Limb (tissue), 2 donors: ENCODE measurements around the gene NDUFA8.

Experiments
- DNase-seq, 2 donors: peaks; one replicate each; pipeline ENCODE4 v3.0.0-alpha.2; 2016; ENCODE audit errors: extremely low spot score in 2 of 2

Gene NDUFA8

DNA sequence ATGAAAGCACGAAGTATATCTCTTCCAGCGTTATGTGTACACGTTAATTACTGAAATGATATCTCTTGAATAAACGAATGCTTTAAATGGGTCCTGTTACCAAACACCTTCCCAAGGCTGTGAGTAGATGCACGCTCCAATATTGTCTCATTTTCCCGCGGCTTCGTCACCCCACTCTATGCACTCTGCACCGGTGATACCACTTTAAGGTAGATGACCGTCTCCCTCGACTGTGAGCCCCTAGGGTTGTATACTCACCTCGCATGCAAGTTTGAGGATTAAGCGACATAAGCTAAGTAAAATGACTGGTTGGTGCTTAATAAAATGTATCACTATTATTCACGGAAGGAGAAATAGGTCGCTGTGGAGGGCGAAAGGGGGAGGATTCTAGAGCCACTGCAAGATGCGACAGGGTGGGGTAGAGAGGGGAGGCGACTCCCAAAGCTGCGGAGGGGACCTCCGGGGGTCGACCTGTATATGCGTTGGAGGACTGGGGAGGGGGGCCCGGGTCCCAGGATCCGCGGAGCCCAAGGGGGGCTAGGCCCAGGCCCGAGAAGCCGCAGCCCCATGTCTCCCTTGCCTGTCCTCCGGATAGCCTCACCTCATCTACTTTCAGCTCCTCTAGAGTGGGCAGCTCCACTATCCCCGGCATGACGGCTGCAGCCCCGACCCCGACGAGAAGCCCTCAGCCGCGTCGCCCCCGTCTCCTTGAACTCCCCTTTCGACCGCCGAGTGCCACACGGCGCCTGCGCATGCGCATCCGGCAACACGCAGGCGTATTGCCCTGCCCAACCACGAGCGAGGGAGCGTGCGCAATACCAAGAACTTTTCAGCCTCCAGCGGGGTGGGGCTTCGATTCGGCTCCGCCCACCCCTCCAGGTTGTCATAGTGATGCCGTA, at the start of gene NDUFA8, which contains the start of gene MORN5:
TSS of gene NDUFA8 (minus strand) at position 754 of the 899 bp plus-strand sequence. CDS start at position 652, 102 bp downstream.
TSS of gene MORN5 (plus strand) at position 883 of the 899 bp plus-strand sequence. CDS start 65 bp downstream, outside the sequence.
- peak; percentile 98 for DNase-seq

DNA sequence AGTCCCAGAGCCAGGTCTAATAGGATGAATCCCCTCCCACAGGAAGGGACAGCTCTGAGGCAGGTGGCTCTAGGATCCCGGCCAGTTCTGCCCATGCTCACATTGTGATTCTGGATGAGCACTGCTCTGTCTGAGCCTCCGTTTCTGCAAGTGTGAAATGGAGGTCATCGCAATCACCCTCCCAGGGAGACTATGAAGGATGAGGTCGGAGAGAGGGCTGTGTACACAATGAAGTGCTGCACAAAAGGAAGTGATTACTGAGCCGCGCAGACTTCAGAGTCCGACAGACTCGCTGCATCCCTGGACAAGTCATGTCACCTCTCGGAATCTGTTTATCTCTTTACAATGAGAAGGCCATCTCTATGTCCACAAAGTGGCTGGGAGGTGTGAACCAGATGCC, 47.5 kb upstream of the NDUFA8 start:
- DNase-seq = no peak

DNA sequence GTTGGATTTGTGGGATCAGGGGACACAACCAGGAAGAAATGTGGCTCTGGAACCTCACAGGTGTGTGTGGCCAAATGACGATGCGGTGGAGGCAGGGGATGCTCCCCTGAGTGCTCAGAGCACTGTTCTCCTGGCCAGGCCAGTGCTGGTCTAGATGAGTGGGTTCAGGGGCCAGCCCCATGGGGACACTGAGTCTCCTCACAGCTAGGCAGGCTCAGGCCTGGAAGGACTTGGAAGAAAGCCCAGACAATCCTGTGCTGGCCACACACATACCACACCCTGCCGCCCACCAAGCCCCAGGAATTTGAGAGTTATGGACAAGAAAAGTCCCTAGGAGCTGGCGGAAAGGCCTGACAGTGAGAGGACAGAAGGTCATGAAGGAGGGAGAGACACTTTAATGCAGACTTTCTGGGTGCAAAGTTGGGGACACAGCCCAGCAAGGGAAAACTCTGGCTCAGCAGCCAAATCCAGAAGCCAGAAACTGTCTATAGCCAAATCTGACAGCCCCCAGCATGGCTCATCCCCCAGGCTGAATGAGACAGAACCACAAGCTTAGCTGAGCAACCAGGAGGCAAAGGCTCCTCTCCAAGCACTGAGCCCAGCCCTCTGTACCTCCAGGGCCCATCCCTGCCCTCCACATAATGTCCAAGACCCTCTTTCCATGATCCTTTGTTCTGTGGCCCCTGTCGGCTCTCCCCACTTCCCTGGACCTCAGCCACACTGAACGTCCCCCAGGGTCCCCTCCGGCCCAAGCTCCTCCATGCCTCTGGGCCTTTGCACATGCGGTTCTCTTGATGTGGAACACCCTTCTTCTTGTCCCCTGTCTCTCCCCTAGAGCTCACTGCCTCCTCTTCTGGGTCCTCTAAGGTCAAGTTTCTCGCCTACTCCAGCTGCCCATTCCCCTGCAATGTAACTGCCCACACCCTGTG, 46.8 kb upstream of the NDUFA8 start:
- DNase-seq = no peak

DNA sequence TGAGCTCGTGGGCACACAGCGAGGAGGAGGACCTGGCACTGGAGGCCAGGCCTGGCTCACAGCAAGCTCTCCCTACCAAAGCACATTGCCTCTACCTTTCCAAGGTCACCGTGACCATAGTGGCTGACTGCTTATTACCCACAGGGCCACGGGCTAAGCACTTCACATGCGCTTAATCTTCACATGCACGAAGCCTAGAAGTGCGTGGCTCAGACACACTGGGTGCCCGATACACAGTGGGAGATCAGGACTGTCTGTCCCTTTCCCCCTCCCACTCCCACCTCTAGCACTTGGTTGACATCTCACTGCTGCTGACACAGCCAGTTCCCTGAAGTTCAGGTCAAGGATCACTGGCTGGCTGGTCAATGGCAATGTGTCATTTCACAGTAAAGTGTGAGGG, 45.6 kb upstream of the NDUFA8 start:
- no peak for DNase-seq

DNA sequence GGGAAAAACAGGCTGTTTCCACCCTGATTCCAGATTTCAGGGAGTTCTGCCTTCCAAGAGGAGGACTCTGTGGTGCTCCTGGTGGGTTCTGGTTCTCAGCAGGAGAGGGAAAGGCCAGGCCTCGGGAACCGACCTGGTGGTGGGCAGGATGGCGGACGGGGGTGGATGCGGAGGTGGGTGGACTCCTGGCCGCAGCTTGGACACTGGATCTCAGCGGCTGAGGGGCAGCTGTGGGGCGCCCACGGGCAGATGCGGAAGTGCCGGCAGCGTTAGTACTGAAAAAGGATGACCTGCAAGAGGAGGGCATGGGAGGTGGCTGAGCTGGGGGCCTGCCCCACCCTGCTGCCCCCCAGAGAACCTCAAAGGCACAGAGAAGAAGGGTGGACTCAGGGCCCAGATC, 44.9 kb upstream of the NDUFA8 start:
- DNase-seq = no peak

DNA sequence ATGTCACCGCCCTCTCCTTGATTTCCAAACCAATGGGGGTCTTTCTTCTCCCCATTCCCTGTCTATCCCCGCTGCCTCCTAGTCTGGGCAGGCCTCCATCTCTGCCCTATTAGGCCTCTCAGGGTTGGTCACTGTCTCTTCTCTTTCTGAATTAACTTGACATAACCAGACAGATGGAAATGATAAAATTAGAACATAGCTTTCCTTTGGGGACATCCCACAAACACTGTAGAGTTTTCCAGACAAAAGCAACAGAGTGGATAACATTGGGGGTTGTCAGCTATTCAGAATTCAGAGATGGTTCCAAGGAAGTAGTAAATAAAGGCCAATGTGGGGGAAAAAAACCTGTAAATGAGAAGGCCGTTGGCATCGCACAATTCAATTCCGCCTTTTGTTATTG, 44.5 kb upstream of the NDUFA8 start:
- DNase-seq = no peak

DNA sequence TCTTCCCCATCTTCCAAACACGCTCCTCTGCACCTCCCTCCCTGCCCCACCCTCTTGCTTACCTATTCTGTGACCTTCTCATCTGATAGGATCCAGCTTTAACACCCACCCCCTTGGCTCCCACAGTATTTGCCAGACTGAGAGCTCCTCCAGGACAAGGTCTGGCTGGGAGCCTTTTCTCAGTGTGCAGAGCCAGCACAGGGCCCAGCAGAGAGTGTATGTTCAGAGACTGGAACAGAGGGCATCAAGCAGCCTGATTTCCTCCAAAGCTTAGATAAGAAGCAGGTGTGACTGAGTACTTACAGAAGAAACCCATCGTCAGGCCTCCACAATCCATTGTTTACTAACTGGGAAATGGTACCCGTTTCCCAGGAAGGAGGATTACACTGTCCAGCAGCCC, 42.5 kb upstream of the NDUFA8 start:
- DNase-seq = no peak

DNA sequence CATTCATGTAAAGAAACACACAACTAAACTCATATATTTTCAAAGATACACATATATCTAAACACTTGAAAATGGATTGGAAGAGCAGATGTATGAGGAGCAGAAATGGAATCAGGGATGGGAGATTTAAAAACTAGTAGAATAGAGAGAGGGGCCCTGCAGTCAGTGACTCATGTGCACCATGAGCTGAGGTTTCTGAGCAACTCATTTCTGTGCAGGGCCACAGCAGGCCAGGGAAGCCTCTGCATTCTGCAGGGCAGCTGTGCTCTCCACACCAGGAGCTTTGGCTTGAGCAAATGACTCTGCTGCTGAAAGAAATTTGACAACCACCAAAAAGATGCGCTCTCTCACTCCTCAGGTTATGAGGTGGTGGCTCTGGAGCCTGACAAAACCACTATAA, 42.1 kb upstream of the NDUFA8 start:
- no peak for DNase-seq

DNA sequence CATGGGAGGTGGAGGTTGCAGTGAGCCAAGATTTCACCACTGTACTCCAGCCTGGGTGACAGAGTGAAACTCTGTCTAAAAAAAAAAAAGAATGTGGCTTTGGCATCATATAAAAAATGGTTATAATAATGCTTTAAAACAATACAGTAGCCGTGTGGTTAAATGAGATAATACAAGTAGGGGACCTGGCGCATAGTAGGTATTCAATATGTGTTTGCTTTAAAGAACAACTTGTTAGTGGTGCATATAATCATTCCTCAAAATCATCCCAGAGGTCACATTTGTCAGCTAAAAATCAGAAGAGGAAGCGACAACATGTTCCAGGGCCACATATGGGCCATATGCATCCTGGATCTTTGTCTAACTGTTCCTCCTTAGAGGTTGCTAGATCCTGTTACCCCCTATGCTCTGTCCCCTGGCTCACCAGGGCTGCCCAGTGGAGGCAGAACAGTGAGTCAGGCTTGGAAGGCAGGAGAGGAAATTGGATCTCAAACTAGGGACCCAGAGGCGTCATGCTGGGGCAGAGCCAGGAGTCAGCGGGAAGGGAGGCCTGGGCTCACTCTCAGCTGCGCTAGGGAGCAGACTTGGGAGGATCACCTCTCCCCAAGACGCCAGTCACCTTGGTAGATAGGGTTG, 41.5 kb upstream of the NDUFA8 start:
- no peak for DNase-seq

DNA sequence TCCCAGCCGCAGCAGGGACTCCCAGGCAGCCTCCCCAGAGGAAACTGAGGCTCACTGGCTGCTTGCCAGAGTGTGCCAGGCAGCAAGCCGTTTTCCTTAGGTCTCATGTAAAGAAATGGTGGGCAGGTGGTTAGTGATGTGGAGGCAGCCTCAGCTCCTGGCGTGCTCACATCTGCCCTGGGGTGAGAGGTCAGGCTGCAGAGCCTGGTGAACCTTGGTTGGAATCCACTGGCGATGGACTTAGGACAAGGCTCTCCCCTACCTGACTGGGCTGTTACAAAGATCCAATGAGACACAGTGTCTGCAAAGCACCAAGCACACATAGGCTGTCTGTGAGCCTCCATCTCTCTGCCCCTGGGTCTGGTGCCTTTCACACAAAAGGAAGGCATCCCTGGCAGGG, 38.3 kb upstream of the NDUFA8 start:
- no peak for DNase-seq

DNA sequence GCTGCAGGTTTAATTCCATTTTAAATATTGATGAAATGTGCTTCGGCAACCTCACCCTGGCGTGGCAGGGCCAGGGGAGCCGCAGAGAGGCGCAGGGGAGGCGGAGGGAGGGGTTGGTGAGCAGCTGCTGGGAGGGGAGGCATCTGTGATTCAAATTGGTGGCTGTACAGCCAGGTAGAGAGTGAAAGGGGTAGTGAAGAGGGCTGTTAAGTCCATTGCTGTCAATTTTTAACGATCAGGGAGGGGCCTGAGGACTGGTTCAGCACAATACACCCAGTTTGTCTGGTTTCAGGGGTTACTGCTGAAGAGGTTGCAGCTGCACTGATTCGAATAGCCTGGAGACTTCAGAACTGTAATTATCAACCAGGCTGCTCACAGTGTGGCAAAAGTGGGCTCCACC, 37.8 kb upstream of the NDUFA8 start:
- no peak for DNase-seq

DNA sequence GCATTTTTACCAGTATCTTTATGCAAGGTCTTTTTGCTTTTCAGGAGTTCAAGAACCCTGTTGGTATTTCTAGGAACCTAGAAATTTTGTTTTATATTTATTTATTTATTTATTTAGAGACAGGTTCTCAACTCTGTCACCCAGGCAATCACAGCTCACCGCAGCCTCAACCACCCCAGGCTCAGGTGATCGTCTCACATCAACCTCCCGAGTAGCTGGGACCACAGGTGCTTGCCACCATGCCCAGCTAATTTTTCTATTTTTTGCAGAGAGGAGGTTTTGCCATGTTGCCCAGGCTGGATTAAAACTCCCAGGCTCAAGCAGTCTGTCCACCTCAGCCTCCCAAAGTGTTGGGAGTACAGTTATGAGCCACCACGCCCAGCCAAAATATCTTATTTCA, 36.3 kb upstream of the NDUFA8 start:
- DNase-seq = no peak

DNA sequence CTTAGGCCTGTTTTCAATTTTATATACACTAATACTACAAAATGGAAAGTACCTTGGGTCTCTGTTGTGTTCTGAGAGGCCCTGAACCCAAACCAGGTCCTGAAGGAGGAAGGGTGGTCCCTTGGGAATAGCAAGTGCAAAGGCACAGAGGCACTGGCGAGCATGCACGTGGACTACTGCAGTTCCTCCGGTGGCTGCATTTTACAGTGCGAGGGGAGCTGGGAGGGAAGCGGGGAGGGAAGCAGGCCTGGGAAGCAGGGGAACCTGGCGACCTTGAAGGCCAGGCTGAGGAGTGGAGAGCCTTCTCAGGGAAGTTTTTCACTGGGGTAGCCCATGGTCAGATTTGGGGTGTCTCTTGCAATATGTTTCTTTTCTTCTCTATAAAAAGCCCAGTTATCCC, 34.1 kb upstream of the NDUFA8 start:
- no peak for DNase-seq

DNA sequence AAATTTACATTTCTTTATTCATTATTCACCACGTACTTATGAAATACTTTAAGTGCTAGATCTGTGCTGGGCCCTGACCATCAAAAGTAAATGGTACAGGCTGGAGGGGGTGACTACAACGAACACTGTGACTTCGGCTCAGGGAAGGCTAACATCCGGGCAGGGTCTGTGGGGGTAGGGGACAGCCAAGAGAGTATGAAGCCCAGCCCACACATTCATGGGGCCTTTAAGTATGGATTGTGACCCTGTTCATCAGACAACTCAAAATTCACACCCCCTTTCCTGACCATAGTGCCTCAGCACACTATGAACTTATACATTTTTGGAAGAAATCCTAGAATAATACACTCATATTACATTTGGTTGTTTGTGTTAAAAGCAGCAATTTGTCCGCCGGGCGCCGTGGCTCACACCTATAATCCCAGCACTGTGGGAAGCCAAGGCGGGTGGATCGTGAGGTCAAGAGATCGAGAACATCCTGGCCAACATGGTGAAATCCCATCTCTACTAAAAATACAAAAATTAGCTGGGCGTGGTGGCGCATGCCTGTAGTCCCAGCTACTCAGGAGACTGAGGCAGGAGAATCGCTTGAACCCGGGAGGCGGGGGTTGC, 33.4 kb upstream of the NDUFA8 start:
- no peak for DNase-seq

DNA sequence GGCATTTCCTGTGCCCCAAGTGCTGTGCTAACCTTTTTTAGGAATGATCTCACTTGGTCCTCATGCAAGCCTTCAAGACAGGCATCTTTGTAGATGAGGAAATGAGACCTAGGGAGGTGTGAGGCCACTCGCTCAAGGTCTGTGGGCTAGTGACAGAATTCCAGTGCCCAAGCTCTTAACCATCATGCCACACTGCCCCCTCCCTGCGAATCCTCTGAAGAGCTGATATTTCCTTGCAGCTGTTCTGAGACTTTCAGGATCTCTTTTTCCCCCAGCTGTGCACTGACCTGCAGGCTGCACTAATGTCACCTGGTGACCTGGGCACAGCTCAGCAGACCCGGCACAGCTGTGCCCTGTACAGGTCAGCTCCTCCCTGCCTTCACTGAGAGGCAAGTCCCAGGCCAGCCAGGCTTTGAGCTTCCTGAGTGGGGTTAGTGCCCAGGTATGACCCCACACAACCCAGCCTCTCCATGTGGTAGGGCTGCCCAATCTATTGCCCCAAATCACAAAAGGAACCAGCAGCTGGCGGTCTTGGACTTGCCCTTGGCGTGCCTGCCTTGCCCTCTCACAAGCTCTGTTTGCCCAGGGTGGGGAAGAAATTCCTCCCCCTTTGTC, 32.8 kb upstream of the NDUFA8 start:
- no peak for DNase-seq

DNA sequence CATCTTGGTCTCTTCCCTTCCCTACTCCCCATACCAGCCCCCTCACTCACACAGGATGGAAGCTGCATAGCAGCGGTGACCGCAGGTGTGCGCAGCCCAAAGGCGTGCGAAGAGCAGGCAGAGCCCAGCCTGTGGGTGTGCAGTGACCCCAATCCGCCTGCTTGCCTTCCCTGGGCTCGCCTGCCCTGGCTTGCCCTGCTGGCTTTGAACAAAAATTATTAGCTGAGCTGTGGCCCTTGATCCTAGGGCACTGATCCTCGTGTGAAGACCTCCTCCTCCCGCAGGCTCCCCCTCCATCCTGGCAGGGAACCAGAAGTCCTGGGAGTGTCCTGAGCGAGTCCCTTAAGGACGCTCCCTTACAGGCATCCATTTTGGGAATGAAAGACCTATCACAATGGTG, 32.0 kb upstream of the NDUFA8 start:
- DNase-seq = no peak

DNA sequence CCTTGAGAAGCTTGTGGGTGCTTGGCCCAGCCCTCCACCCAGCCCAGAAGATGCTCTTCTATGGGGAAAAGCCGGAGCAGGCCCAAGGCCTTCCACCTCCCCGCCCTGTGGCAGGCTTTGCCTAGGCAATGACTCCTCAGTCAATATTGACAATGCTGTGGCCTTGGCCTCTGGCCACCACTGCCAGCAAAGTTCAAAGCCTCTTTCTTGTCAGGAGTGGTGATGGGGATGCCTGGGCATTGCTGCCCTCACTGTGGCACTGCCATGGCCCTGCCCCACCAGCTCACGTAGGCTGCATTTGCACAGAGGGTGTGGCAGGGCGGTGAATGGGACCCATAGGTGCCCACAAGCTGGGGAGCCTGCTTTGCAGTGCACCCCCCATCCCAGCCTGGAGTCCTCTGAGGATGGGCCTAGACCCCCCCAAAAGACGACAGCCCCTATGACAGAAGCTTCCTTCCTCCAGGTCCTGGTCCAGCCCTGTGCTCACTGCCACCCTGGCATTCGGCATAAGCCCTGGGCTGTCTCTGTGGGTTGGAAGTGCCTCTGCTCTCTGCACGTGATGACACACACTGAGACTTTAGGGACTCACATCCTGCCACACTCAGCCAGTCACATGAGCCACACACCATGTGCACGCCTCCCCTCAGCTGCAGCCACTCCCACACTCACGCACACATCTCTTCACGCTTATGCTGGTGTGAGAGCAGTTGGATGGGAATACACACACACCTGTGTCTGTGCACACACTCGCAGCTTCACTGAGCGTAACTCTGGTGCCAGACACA, 31.2 kb upstream of the NDUFA8 start:
- DNase-seq = no peak

DNA sequence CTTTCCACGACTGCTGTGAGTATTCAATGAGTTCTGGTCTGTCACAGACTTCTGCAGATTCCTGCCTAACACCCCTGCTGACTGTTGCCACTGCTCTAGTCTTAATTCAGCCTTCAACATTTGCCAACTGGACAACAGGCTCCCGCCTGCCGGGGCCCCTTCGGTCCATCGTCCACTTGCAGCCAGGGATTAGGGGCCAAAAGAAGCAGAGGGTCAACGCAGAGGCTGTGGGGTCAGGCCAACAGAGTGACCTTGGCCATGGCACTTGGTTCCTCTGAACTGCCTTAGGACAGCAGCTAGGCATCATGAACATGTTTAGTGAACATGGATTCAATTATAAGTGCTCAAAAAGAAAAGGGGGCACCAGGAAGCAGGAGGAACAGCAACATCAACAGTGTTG, 28.8 kb upstream of the NDUFA8 start:
- no peak for DNase-seq

DNA sequence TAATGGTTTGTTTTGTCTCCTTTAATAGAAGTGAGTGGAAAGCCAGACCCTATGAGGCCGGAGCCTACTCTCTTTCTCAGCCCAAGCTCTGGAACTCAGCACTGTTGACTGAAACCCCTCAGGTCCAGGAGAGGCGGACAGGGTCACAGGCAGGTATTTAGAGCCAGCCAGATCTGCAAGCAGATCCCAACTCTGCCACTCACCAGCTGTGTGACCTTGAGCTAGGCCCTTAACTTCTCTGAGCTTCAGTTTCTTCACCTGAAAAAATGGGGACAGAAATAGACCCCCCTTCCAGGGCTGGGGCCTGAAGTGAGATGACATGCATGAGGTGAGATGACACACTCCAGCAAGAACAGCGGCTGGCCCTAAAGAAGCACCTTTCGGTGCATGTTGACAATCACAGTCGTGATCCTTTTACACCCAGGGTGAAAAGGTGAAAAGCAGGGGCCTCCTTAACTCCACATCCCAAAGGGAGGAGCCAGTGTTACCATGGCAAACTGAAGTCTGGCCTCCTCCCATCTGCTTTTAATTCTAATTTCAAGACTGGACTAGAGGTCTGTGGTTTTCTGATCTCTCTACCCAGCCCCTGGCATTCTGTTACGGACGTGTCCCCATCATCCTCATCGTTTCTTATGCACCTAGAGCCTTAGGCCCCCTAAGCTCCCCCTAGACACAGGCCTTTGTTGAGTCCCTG, 27.3 kb upstream of the NDUFA8 start:
- DNase-seq = no peak

DNA sequence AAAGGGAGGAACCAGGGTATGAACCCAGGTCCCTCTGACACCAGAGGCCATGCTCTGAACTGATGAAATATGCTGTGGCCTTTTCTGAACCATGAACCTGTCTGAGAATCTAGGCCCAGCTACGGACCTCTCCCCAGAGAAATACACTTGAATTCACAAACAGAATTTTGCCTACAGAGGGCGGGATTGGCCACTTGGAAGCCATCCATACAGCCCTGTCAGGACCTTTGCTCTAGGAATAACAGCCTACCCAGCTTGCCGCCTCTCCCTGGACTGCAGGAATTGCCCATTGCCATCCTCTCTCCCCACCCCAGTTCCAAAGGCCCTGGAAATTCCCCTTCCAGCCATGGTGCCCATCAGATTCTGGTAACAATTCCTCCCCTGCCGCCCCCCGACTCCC, 26.7 kb upstream of the NDUFA8 start:
- no peak for DNase-seq
